ENCODE results near the gene NR2F1-AS1.

The NR2F1-AS1 gene

GRCh38 chr5:93580927-93581445, at the start of gene NR2F1-AS1:
Gene NR2F1-AS1 (minus strand): TSS chr5:93581219.
- in situ Hi-C loops (cut with MboI; ENCODE audit: low sequenced_read_pairs): no loop called here

GRCh38 chr5:93626801-93627200, 45.8 kb upstream of the NR2F1-AS1 start:
- in situ Hi-C loops (cut with MboI; ENCODE audit: low sequenced_read_pairs): no loop called here

- in situ Hi-C loops (cut with MboI; ENCODE audit: low sequenced_read_pairs): no loop called here
Observed at GRCh38 chr5:93623153-93623552, 42.1 kb upstream of the NR2F1-AS1 start.

- in situ Hi-C loops (cut with MboI; ENCODE audit: low sequenced_read_pairs): no loop called here
Observed at GRCh38 chr5:93622240-93622885, 41.3 kb upstream of the NR2F1-AS1 start.

GRCh38 chr5:93621327-93621798, 40.3 kb upstream of the NR2F1-AS1 start:
- in situ Hi-C loops (cut with MboI; ENCODE audit: low sequenced_read_pairs): no loop called here

GRCh38 chr5:93620487-93621326, 39.7 kb upstream of the NR2F1-AS1 start:
- in situ Hi-C loops (cut with MboI; ENCODE audit: low sequenced_read_pairs): no loop called here

GRCh38 chr5:93616538-93617174, 35.6 kb upstream of the NR2F1-AS1 start:
- in situ Hi-C loops (cut with MboI; ENCODE audit: low sequenced_read_pairs): no loop called here

- in situ Hi-C loops (cut with MboI; ENCODE audit: low sequenced_read_pairs): no loop called here
Observed at GRCh38 chr5:93612855-93613243, 31.8 kb upstream of the NR2F1-AS1 start.

- in situ Hi-C loops (cut with MboI; ENCODE audit: low sequenced_read_pairs): no loop called here
Observed at GRCh38 chr5:93611976-93612854, 31.2 kb upstream of the NR2F1-AS1 start.

- in situ Hi-C loops (cut with MboI; ENCODE audit: low sequenced_read_pairs): no loop called here
Observed at GRCh38 chr5:93611273-93611975, 30.4 kb upstream of the NR2F1-AS1 start.

- in situ Hi-C loops (cut with MboI; ENCODE audit: low sequenced_read_pairs): no loop called here
Observed at GRCh38 chr5:93610581-93611272, 29.7 kb upstream of the NR2F1-AS1 start.

- in situ Hi-C loops (cut with MboI; ENCODE audit: low sequenced_read_pairs): no loop called here
Observed at GRCh38 chr5:93609762-93610161, 28.7 kb upstream of the NR2F1-AS1 start.

- in situ Hi-C loops (cut with MboI; ENCODE audit: low sequenced_read_pairs): no loop called here
Observed at GRCh38 chr5:93608855-93609254, 27.8 kb upstream of the NR2F1-AS1 start.

- in situ Hi-C loops (cut with MboI; ENCODE audit: low sequenced_read_pairs): no loop called here
Observed at GRCh38 chr5:93607367-93608258, 26.6 kb upstream of the NR2F1-AS1 start.

- in situ Hi-C loops (cut with MboI; ENCODE audit: low sequenced_read_pairs): no loop called here
Observed at GRCh38 chr5:93606382-93606752, 25.3 kb upstream of the NR2F1-AS1 start.

- in situ Hi-C loops (cut with MboI; ENCODE audit: low sequenced_read_pairs): no loop called here
Observed at GRCh38 chr5:93604644-93605515, 23.9 kb upstream of the NR2F1-AS1 start.
